Spleen (tissue), 11 donors: Measurements from ENCODE around the gene KRT78. TPM values are rescaled to one million over a fixed set of nuclear protein-coding genes. Genes with fewer than 3 reads are reported as not detected.

Experiments
- DNase-seq: peaks from one replicate; pipeline ENCODE4 v3.0.0-alpha.2; 2020
- H3K27ac ChIP-seq, 8 donors: fragments of 200-600 bp; sonication (generic) in 7 of 8; 1 replicate in 4 of 8; 2 replicates in 4 of 8; pipeline versions ENCODE4 v1.5.0 to v1.8.0; 2016 to 2021; ENCODE audit warnings: inconsistent platforms in 4 of 8, mild to moderate bottlenecking in 4 of 8, moderate library complexity in 1 of 8
- H3K27me3 ChIP-seq, 7 donors: fragments of 200-600 bp; sonication (generic) in 6 of 7; replicated peaks in 1 of 7; 1 replicate in 4 of 7; 2 replicates in 3 of 7; pipeline versions ENCODE4 v1.5.0 to v1.8.0; 2016 to 2021; ENCODE audit warnings: inconsistent platforms in 3 of 7, mild to moderate bottlenecking in 1 of 7
- H3K36me3 ChIP-seq, 6 donors: fragments of 200-600 bp; sonication (generic) in 5 of 6; 1 replicate in 4 of 6; 2 replicates in 2 of 6; pipeline versions ENCODE4 v1.5.0 to v1.8.0; 2016 to 2021; ENCODE audit warnings: inconsistent platforms in 2 of 6
- H3K4me1 ChIP-seq, 6 donors: fragments of 200-600 bp; sonication (generic) in 5 of 6; 1 replicate in 3 of 6; 2 replicates in 3 of 6; pipeline versions ENCODE4 v1.5.0 to v1.8.0; 2016 to 2021; ENCODE audit warnings: inconsistent platforms in 3 of 6
- H3K4me3 ChIP-seq, 8 donors: fragments of 200-600 bp; sonication (generic) in 7 of 8; 1 replicate in 4 of 8; 2 replicates in 4 of 8; pipeline versions ENCODE4 v1.5.0 to v1.8.0; 2016 to 2021; ENCODE audit warnings: inconsistent platforms in 4 of 8, mild to moderate bottlenecking in 4 of 8, moderate library complexity in 2 of 8
- H3K9me3 ChIP-seq, 8 donors: fragments of 200-600 bp; sonication (generic) in 7 of 8; 1 replicate in 4 of 8; 2 replicates in 4 of 8; pipeline versions ENCODE4 v1.5.0 to v1.8.0; 2016 to 2021; ENCODE audit warnings: inconsistent platforms in 4 of 8
- POLR2A ChIP-seq, 3 donors: fragments of 450-650 bp; IDR thresholded peaks; one replicate each; pipeline ENCODE4 v1.5.1; 2017; ENCODE audit warnings: antibody characterized with exemption in 3 of 3, mild to moderate bottlenecking in 1 of 3
- POLR2AphosphoS5 ChIP-seq, 3 donors: sonication (generic); formaldehyde crosslinking; IDR thresholded peaks; one replicate each; pipeline ENCODE4 v1.5.1; 2017; ENCODE audit warnings: antibody characterized with exemption in 3 of 3
- WGBS, 5 donors: extraction: QIAGEN DNeasy Blood & Tissue Kit in 3 of 5; methylation state at CpG; one replicate each; pipeline versions ENCODE4 v1.1.5 to v1.1.7; 2013 to 2018; 5-methylcytosine and 5-hydroxymethylcytosine counted together
- intact Hi-C: fragments of 100-400 bp; cut with DNase I; formaldehyde crosslinking; loops from one replicate; pipeline ENCODE4 v1.15.0; 2023; ENCODE audit warnings: low total_unique reads
- polyA plus RNA-seq, 3 donors: library from polyadenylated mRNA; stranded (reverse); fragments of 200-250 nt; gene quantifications; one replicate each; pipeline ENCODE4 v1.2.1, GENCODE V29; 2013
- total RNA-seq, 7 donors: library from RNA; depleted of rRNA in 3 of 7; stranded (reverse); fragments of >200 nt in 3 of 7; fragmentation: NEBNext Ultra II Directional in 4 of 7; extraction: Animal tissue kit (Norgen Biotek cat#: 25700) in 4 of 7; gene quantifications; one replicate each; pipeline versions ENCODE4 v1.1.0 to v1.2.1, GENCODE V29; 2016 to 2021
- TF ChIP-seq, protein P1 (sequence below), 11 experiments: fragments of 200-600 bp in 7 of 11; fragments of 450-650 bp in 4 of 11; sonication (generic) in 4 of 11; IDR thresholded peaks in 8 of 11; conservative IDR thresholded peaks in 3 of 11; 1 replicate in 7 of 11; 2 replicates in 4 of 11; pipeline versions ENCODE4 v1.4.0 to v1.8.0; 2016 to 2021; ENCODE audit warnings: antibody characterized with exemption in 11 of 11, inconsistent platforms in 4 of 11, mild to moderate bottlenecking in 1 of 11
- donor health status: healthy with polysubstance abuse.
- donor health status: DM: no; HTN: no; CAD: no; lungs with moderate emphysema.
- donor health status: DM: no; HTN: no; CAD: no.
- donor health status: Bipolar disorder and iron deficiency.
- donor health status: healthy.
- donor health status: DM: no; HTN: no; CAD: no.
- donor health status: DM: yes; HTN: yes; CAD: no.

Gene KRT78
- total and polyA plus RNA-seq, 10 donors: 0.24 to 0.83 TPM; not detected in 8

DNA sequence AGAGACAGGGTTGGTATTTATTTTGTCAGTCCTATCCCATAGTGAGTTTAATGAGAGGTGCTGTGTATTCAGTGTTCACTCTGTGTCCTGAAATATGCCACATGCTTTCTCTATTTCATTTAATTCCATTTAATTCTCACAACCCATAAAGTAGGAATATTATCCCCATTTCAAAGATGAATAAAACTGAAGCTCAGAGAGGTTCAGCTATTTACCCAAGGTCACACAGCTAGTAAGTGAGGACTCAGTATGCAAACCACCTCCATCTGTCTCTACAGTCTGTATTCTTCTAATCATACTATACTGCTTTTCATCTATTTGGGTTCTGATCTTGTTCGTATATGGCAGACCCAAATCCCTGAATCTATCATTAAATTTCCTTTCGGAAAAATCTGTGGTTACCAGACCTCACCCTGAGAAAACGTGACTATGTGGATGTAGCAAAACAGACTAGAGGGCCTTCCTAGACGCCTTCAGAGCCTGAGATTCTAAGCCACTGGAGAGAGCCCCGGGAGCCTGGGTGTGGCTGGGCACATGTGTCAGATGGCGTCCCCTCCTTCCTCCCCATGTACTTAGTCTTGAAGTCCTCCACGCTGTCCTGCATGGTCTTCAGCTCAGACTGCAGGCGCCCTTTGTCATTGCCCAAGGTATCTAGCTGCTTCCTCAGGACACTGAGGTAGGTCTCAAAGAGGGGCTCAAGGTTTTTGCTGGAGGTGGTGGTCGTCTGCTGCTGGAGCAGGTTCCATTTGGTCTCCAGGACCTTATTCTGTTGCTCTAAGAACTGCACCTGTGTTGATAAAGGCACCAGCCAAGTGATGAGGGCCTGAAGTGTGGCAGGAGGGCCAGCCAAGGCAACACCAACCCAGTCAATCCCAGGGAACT lies 37.4 kb downstream of the KRT78 start:
- no peaks in the 10 kb centered on the region for H3K4me1 ChIP-seq
- H3K27me3 ChIP-seq: peaks cover 0 to 7% (median 0%) of the 10 kb centered on the region in 7 donors
- intact Hi-C loops: no loop called here
- TF ChIP-seq, protein P1, sequence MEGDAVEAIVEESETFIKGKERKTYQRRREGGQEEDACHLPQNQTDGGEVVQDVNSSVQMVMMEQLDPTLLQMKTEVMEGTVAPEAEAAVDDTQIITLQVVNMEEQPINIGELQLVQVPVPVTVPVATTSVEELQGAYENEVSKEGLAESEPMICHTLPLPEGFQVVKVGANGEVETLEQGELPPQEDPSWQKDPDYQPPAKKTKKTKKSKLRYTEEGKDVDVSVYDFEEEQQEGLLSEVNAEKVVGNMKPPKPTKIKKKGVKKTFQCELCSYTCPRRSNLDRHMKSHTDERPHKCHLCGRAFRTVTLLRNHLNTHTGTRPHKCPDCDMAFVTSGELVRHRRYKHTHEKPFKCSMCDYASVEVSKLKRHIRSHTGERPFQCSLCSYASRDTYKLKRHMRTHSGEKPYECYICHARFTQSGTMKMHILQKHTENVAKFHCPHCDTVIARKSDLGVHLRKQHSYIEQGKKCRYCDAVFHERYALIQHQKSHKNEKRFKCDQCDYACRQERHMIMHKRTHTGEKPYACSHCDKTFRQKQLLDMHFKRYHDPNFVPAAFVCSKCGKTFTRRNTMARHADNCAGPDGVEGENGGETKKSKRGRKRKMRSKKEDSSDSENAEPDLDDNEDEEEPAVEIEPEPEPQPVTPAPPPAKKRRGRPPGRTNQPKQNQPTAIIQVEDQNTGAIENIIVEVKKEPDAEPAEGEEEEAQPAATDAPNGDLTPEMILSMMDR (IDR thresholded peaks at IDR 0.05 in 8 of 11, conservative IDR thresholded peaks at IDR 0.05 in 3 of 11): no peak
- TF ChIP-seq POLR2A (IDR thresholded peaks at IDR 0.05): no peak
- no peak for TF ChIP-seq POLR2AphosphoS5 (IDR thresholded peaks at IDR 0.05)
- DNase-seq: peak; percentile 33
- H3K4me3 ChIP-seq: no peak overlapping the region
- H3K9me3 ChIP-seq: no peaks in the 10 kb centered on the region
- no peaks in the 10 kb centered on the region for H3K36me3 ChIP-seq
- 77 to 89% (median 80%) methylated on average over 9 of the region's 9 CpGs for WGBS, 5 donors
- H3K27ac ChIP-seq: no peak overlapping the region

DNA sequence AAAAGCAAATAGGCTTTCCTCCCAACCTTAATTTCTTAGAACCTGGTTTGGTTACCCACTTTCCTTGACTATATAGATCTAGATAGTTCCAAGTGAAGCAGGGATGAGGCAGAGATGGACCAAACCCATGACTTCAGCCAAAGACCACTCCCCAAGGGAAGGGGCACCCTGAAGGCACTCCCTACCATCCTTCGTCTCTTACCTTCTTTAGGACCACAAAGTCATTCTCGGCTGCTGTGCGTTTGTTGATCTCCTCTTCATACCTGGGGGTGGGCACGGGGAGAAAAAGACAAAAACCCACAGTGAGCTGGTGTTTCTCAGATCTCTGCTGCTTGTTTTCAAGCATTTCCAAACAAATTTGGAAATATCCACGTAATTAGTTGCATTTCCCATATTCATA lies 38.2 kb downstream of the KRT78 start:
- no peak overlapping the region for H3K27ac ChIP-seq
- no peak for TF ChIP-seq POLR2AphosphoS5 (IDR thresholded peaks at IDR 0.05)
- TF ChIP-seq, protein P1 (IDR thresholded peaks at IDR 0.05 in 8 of 11, conservative IDR thresholded peaks at IDR 0.05 in 3 of 11): no peak
- no peak for TF ChIP-seq POLR2A (IDR thresholded peaks at IDR 0.05)
- no peaks in the 10 kb centered on the region for H3K9me3 ChIP-seq
- 67 to 90% (median 69%) methylated on average over 5 of the region's 5 CpGs for WGBS, 5 donors
- H3K36me3 ChIP-seq: no peaks in the 10 kb centered on the region
- peaks cover 0 to 7% (median 0%) of the 10 kb centered on the region in 7 donors for H3K27me3 ChIP-seq
- peak; percentile 7 for DNase-seq
- intact Hi-C loops: no loop called here
- no peak overlapping the region for H3K4me3 ChIP-seq
- no peaks in the 10 kb centered on the region for H3K4me1 ChIP-seq

DNA sequence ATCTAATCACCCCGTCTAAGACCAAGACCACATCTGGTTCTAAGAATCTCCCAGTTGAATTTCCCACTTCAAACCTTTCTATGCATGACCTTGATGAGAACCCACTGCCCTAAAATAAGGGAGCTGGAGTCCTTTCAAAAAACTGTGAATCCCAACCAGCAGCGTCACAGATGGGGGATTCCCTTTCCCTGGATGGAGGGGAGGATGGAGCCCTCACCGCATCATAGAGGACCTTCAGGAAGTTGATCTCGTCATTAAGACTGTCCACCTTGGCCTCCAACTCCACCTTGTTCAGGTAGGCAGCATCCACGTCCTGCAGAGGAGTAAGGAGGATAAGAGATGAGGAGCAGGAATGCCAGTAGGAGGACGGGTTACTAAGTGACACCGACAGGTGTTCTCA lies 39.6 kb downstream of the KRT78 start:
- H3K4me3 ChIP-seq: no peak overlapping the region
- no peaks in the 10 kb centered on the region for H3K4me1 ChIP-seq
- WGBS, 5 donors: 75 to 80% (median 78%) methylated on average over 7 of the region's 7 CpGs
- H3K27ac ChIP-seq: no peak overlapping the region
- no peaks in the 10 kb centered on the region for H3K9me3 ChIP-seq
- DNase-seq: peak; percentile 23
- peaks cover 0 to 7% (median 0%) of the 10 kb centered on the region in 7 donors for H3K27me3 ChIP-seq
- H3K36me3 ChIP-seq: no peaks in the 10 kb centered on the region
- intact Hi-C loops: no loop called here
- TF ChIP-seq POLR2A (IDR thresholded peaks at IDR 0.05) (no peak), POLR2AphosphoS5 (IDR thresholded peaks at IDR 0.05) (no peak)
- TF ChIP-seq, protein P1 (IDR thresholded peaks at IDR 0.05 in 8 of 11, conservative IDR thresholded peaks at IDR 0.05 in 3 of 11): no peak

DNA sequence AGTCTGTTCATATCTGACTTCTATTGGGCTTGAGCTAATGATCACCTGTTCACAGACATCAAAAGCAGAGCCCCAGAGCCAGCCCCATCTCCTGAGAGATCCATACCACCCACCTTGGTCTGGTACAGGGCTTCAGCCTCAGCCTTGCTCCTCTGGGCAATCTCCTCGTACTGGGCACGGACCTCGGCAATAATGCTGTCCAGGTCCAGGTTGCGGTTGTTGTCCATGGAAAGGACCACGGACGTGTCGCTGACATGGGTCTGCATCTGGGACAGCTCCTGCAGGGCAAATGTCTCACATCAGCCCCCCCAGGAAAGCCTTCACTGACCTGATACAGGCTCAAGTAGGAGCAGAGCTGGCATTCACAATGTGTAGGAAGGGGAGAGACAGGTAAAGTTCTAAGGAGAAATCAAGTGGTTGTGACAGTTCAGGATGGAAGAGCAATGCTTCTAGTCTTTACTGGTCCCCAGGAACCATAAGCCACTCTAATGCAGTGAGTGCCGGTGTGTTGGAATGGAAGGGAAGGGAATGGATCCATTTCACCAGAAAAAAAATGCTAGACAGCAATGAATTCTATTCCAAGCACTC lies 40.1 kb downstream of the KRT78 start:
- H3K36me3 ChIP-seq: no peaks in the 10 kb centered on the region
- no peaks in the 10 kb centered on the region for H3K4me1 ChIP-seq
- peaks cover 0 to 7% (median 0%) of the 10 kb centered on the region in 7 donors for H3K27me3 ChIP-seq
- WGBS, 5 donors: 87 to 92% (median 91%) methylated on average over 1 to 8 of the region's 8 CpGs
- H3K9me3 ChIP-seq: no peaks in the 10 kb centered on the region
- no peak overlapping the region for H3K27ac ChIP-seq
- H3K4me3 ChIP-seq: no peak overlapping the region
- peak; percentile 49 for DNase-seq
- no peak for TF ChIP-seq POLR2AphosphoS5 (IDR thresholded peaks at IDR 0.05)
- TF ChIP-seq POLR2A (IDR thresholded peaks at IDR 0.05): no peak
- TF ChIP-seq, protein P1 (IDR thresholded peaks at IDR 0.05 in 8 of 11, conservative IDR thresholded peaks at IDR 0.05 in 3 of 11): no peak
- intact Hi-C loops: no loop called here
